OCI-LY3 (cell line): ENCODE measurements around the gene PSMC3IP.

Experiments
- H2AFZ ChIP-seq: fragments of 200-600, 300-600 bp; shearing (Covaris generic); 2 replicates; pipeline ENCODE4 v1.6.0; 2014; ENCODE audit warnings: antibody characterized with exemption, low read depth, low read length
- H3K27ac ChIP-seq: fragments of 200-600, 300-600 bp; sonication (generic); 2 replicates; pipeline ENCODE4 v1.5.1; 2014; ENCODE audit warnings: mild to moderate bottlenecking, low read length, moderate library complexity, mixed read lengths
- H3K27me3 ChIP-seq: fragments of 200-600, 300-600 bp; sonication (generic); 2 replicates; pipeline ENCODE4 v1.6.1; 2014; ENCODE audit warnings: low read depth, low read length, mixed read lengths
- H3K36me3 ChIP-seq: fragments of 200-600, 300-600 bp; sonication (generic); replicated peaks from 2 replicates; pipeline ENCODE3; 2014; ENCODE audit warnings: low read depth, low read length, mixed read lengths
- H3K4me1 ChIP-seq: fragments of 300-600, 200-600 bp; sonication (generic); 2 replicates; pipeline ENCODE4 v1.6.1; 2014; ENCODE audit warnings: low read length, mixed read lengths
- H3K4me2 ChIP-seq: fragments of 200-600, 300-600 bp; sonication (generic); 2 replicates; pipeline ENCODE4 v1.6.1; 2014; ENCODE audit warnings: low read length, mixed read lengths
- H3K4me3 ChIP-seq: fragments of 300-600, 200-600 bp; sonication (generic); 2 replicates; pipeline ENCODE4 v1.5.1; 2014; ENCODE audit warnings: antibody characterized with exemption, mild to moderate bottlenecking, low read length, moderate library complexity
- H3K79me2 ChIP-seq: fragments of 300-600, 200-600 bp; shearing (Covaris generic); 2 replicates; pipeline ENCODE4 v1.6.1; 2014; ENCODE audit warnings: mild to moderate bottlenecking, low read length, mixed read lengths
- H3K9ac ChIP-seq: fragments of 300-600, 200-600 bp; shearing (Covaris generic); 2 replicates; pipeline ENCODE4 v1.6.0; 2014; ENCODE audit warnings: mild to moderate bottlenecking, low read length, moderate library complexity
- H3K9me3 ChIP-seq: fragments of 200-600, 300-600 bp; shearing (Covaris generic); 2 replicates; pipeline ENCODE4 v1.6.1; 2014; ENCODE audit warnings: low read length, mixed read lengths; ENCODE audit not compliant: insufficient read depth
- H4K20me1 ChIP-seq: fragments of 200-600, 300-600 bp; sonication (generic); 2 replicates; pipeline ENCODE4 v1.6.1; 2016; ENCODE audit warnings: low read length, mixed read lengths; ENCODE audit not compliant: insufficient read depth
- EZH2phosphoT487 ChIP-seq: fragments of 200-600 bp; shearing (Covaris generic); IDR thresholded peaks from 2 replicates; pipeline ENCODE4 v1.6.1; 2018; ENCODE audit warnings: antibody characterized with exemption, mixed run types, low read depth
- TF ChIP-seq, protein P1 (sequence below): fragments of 200-600, 300-600 bp; sonication (generic); IDR thresholded peaks from 2 replicates; pipeline ENCODE4 v1.5.1; 2014; ENCODE audit warnings: antibody characterized with exemption, low read length, low read depth

Gene PSMC3IP

DNA sequence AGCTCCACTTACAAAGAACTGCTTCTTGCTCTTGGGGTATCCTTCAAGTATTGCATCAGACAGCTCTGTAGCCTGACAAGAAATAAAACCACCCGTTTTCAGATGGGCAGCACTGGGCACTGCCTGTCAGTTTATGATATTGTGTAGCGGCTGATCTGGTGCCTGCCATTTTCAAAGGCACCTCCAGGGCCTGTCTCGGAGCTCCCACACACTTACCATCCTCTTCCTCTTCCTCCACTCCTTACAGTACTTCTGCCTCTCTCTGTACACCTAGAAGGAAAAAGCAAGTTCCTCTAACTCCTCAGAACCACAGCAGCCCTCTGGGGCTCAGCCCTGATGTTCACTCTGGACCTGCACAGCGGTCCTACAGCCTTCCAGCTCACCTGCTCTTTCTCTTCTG is 4.4 kb downstream of the PSMC3IP start:
- no peak overlapping the region for H3K4me2 ChIP-seq
- no peaks in the 10 kb centered on the region for H3K27me3 ChIP-seq
- no peak overlapping the region for H2AFZ ChIP-seq
- TF ChIP-seq EZH2phosphoT487: no peak
- TF ChIP-seq, protein P1, sequence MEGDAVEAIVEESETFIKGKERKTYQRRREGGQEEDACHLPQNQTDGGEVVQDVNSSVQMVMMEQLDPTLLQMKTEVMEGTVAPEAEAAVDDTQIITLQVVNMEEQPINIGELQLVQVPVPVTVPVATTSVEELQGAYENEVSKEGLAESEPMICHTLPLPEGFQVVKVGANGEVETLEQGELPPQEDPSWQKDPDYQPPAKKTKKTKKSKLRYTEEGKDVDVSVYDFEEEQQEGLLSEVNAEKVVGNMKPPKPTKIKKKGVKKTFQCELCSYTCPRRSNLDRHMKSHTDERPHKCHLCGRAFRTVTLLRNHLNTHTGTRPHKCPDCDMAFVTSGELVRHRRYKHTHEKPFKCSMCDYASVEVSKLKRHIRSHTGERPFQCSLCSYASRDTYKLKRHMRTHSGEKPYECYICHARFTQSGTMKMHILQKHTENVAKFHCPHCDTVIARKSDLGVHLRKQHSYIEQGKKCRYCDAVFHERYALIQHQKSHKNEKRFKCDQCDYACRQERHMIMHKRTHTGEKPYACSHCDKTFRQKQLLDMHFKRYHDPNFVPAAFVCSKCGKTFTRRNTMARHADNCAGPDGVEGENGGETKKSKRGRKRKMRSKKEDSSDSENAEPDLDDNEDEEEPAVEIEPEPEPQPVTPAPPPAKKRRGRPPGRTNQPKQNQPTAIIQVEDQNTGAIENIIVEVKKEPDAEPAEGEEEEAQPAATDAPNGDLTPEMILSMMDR: no peak
- H3K9ac ChIP-seq: no peak overlapping the region
- H3K27ac ChIP-seq: no peak overlapping the region
- no peaks in the 10 kb centered on the region for H3K9me3 ChIP-seq
- H3K79me2 ChIP-seq: peaks cover 31% of the 10 kb centered on the region
- H3K4me1 ChIP-seq: peaks cover 19% of the 10 kb centered on the region; the same call in 1 of the 2 replicates
- peaks cover 66% of the 10 kb centered on the region for H3K36me3 ChIP-seq
- H3K4me3 ChIP-seq: no peak overlapping the region
- 0 out of 2 replicates have a peak, but pooled peaks cover 2% of the 10 kb centered on the region for H4K20me1 ChIP-seq

DNA sequence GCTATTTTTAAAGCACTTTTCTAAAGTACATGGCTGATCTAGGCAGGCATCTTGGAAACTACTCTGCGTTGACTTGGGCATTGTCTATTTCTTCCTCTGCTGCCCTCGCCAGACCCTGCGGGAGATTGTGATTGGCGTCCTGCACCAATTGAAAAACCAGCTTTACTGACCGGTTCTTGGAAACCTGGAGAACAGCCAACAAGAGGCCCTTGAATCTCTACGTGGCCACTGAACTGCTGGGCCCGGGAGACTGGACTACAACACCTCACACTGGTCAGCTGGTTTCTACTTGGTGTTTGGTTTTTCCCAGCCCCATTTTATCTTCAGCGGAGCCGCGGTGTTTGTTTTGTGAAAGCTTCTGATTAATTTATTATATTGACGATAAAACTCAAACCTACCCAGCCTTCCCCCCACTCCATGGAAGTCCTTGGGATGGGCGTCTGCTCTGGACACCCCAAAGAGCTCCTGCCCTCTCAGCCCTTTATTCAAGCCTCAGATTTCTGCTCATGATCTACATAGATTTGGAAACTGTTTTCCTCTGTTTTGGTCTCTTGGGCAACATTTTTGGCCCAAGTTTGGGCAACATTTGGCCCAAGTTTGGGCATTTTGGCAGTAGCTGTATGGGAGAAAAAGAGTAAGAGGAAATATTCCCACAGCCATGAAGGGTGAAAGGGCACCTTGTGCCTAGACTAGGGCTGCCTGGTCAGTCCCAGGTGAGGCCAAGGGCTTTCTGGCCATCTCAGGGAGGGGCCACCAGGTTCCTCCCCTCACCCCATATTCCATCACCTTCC is 5.9 kb downstream of the PSMC3IP start:
- Histone ChIP-seq H2AFZ (no peak overlapping the region), H3K27ac (no peak overlapping the region), H3K79me2 (peaks cover 29% of the 10 kb centered on the region), H3K4me3 (no peak overlapping the region), H3K9me3 (no peaks in the 10 kb centered on the region), H3K9ac (no peak overlapping the region), H3K4me2 (no peak overlapping the region), H3K27me3 (no peaks in the 10 kb centered on the region), H4K20me1 (0 out of 2 replicates have a peak, but pooled peaks cover 2% of the 10 kb centered on the region), H3K4me1 (peaks cover 20% of the 10 kb centered on the region; the same call in 1 of the 2 replicates), H3K36me3 (peaks cover 62% of the 10 kb centered on the region)
- TF ChIP-seq EZH2phosphoT487: no peak
- TF ChIP-seq, protein P1: no peak

DNA sequence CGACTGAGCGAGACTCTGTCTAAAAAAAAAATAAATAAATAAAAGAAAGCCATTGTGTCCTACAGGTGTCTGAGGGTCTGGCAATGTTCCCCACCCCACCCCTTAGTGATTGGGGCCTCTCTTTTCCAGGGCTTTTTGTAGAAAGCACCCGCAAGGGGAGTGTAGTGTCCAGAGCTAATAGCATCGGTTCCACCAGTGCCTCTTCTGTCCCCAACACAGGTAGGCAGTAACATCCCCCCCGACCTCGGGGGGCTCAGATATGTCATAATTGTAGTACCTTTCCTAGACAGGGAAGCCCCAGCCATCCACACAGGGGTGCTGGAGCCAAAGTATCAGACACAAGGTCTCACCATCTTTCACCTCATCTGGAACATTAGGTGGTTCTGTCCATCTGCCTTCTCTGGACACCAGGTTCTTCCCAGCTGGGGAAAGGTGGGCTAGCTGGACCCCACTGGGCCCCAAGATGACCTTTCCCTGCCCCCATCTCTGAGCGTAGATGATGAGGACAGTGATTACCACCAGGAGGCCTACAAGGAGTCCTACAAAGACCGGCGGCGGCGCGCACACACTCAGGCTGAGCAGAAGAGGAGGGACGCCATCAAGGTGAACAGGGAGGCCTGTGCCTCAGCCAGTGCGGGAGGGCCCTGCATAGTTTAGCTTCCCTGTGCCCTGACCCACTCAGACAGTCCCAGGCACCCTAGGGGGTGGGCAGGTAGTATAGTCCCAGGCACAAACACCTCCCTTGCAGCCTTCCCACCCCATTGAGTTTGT is 9.0 kb downstream of the PSMC3IP start:
- TF ChIP-seq, protein P1: no peak
- no peak for TF ChIP-seq EZH2phosphoT487
- Histone ChIP-seq H3K36me3 (peaks cover 57% of the 10 kb centered on the region), H3K4me2 (no peak overlapping the region), H3K27ac (no peak overlapping the region), H3K27me3 (no peaks in the 10 kb centered on the region), H2AFZ (no peak overlapping the region), H4K20me1 (0 out of 2 replicates have a peak, but pooled peaks cover 2% of the 10 kb centered on the region), H3K9ac (no peak overlapping the region), H3K4me1 (peaks cover 22% of the 10 kb centered on the region), H3K9me3 (no peaks in the 10 kb centered on the region), H3K79me2 (peaks cover 23% of the 10 kb centered on the region), H3K4me3 (no peak overlapping the region)
